ENCODE data around the gene TNK2. TPM values are rescaled to one million over a fixed set of nuclear protein-coding genes. Genes with fewer than 3 reads are reported as not detected.

The TNK2 gene
- total and polyA plus RNA-seq, 2 of the 8 experiments (the other 6 are each of a cell fraction or from before 2014, with no cell fraction given): 10.4 to 33.9 TPM

DNA sequence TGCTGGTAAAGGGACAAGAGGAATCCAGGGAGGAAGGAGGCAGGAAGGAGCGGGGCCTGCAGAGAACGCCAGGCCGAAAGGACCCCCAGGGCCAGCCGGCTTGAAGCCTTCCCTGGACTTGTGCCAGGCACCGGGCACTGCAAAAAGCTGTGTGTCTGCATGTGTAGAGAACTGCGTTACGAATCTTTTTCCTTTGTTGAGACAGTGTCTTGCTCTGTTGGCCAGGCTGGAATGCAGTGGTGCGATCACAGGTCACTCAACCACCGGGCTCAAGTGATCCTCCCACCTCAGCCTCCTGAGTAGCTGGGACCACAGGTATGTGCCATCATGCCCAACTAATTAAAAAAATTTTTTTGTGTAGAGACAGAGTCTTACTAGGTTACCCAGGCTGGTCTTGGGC, 79.6 kb downstream of the TNK2 start:
- Histone ChIP-seq H2AK5ac (ENCODE audit: low read depth, low read length) (no peak overlapping the region), H3K9ac (replicated peaks in 1 of 4; ENCODE audit: extremely low read depth in 1 of 4, low read depth in 3 of 4, low read length in 3 of 4) (no peak overlapping the region), H4K20me1 (replicated peaks in 1 of 2; ENCODE audit: control insufficient read depth in 1 of 2, insufficient read depth in 2 of 2, low read length in 2 of 2) (no peaks in the 10 kb centered on the region), H4K5ac (ENCODE audit: insufficient read length, low read depth, low read length) (no peak overlapping the region), H3K4ac (replicated peaks; ENCODE audit: insufficient read length, low read depth, low read length) (no peak overlapping the region), H2BK120ac (replicated peaks; ENCODE audit: low read depth, low read length) (no peak overlapping the region), H2AFZ (ENCODE audit: low read length) (no peak overlapping the region), H3K4me1 (replicated peaks in 1 of 4; ENCODE audit: control insufficient read depth in 3 of 4, insufficient read depth in 4 of 4, low read length in 3 of 4) (no peaks in the 10 kb centered on the region; a peak in 1 of 7 replicates), H2BK15ac (ENCODE audit: low read length) (no peak overlapping the region), H3K36me3 (ENCODE audit: control insufficient read depth in 2 of 4, insufficient read depth in 4 of 4, low read length in 3 of 4) (no peaks in the 10 kb centered on the region), H3K56ac (replicated peaks; ENCODE audit: insufficient read length, low read depth, low read length) (no peak overlapping the region), H3K9me3 (ENCODE audit: insufficient read depth in 2 of 2, low read depth in 1 of 2, low read length in 1 of 2) (no peaks in the 10 kb centered on the region), H3K4me2 (ENCODE audit: insufficient read depth in 1 of 2, low read depth in 2 of 2, low read length in 2 of 2) (no peak overlapping the region), H3K79me2 (ENCODE audit: control insufficient read depth in 1 of 2, insufficient read depth in 2 of 2, low read length in 2 of 2) (no peaks in the 10 kb centered on the region), H4K8ac (ENCODE audit: extremely low read depth, insufficient read depth, low read length) (no peak overlapping the region), H2BK5ac (ENCODE audit: low read depth, low read length) (no peak overlapping the region), H3K18ac (ENCODE audit: extremely low read depth, low read length) (no peak overlapping the region), H3K14ac (ENCODE audit: insufficient read length) (no peak overlapping the region), H3K4me3 (ENCODE audit: extremely low read depth in 1 of 4, insufficient read depth in 2 of 4, low read depth in 3 of 4, low read length in 4 of 4) (no peak overlapping the region), H2BK12ac (ENCODE audit: low read depth, low read length) (no peak overlapping the region), H3K27ac (ENCODE audit: low read depth, low read length) (no peak overlapping the region), H2BK20ac (ENCODE audit: low read length) (no peak overlapping the region), H3K79me1 (ENCODE audit: low read depth, low read length) (no peaks in the 10 kb centered on the region), H4K91ac (replicated peaks; ENCODE audit: insufficient read length, low read length) (no peak overlapping the region), H3K27me3 (replicated peaks in 1 of 4; ENCODE audit: control insufficient read depth in 3 of 4, extremely low read depth in 1 of 4, insufficient read depth in 3 of 4, low read length in 3 of 4) (no peaks in the 10 kb centered on the region), H3K23me2 (ENCODE audit: low read depth, low read length) (no peaks in the 10 kb centered on the region), H3K23ac (ENCODE audit: insufficient read length) (no peak overlapping the region)
- no peak for DNase-seq (ENCODE audit: low read depth in 1 of 2, low spot score in 2 of 2)
- CTCF ChIA-PET (ENCODE audit: partially characterized antibody): interaction anchor here (1.0 to 2.6 kb wide), 2 partner anchors 22 to 24 kb away, joined by 3 to 17 read pairs; no protein-coding TSS in a partner anchor
- no peak for FAIRE-seq
- TF ChIP-seq RNF2 (IDR thresholded peaks at IDR 0.05; ENCODE audit: borderline replicate concordance, low read depth, low read length, missing control alignments, poor library complexity, severe bottlenecking) (no peak), RAD21 (IDR thresholded peaks at IDR 0.05 in 1 of 2, conservative IDR thresholded peaks at IDR 0.05 in 1 of 2; ENCODE audit: low read depth in 2 of 2, low read length in 2 of 2) (no peak), SIX5 (IDR thresholded peaks at IDR 0.05; ENCODE audit: low read depth, low read length) (no peak), PHF8 (conservative IDR thresholded peaks at IDR 0.05; ENCODE audit: low read depth, low read length) (no peak), BACH1 (IDR thresholded peaks at IDR 0.05; ENCODE audit: low read length) (no peak), RFX5 (IDR thresholded peaks at IDR 0.05; ENCODE audit: borderline replicate concordance, low read depth, low read length) (no peak), TAF7 (optimal IDR thresholded peaks at IDR 0.05; ENCODE audit: borderline replicate concordance, low read depth, low read length) (no peak), CTCF (IDR thresholded peaks at IDR 0.05; ENCODE audit: control extremely low read depth in 1 of 3, insufficient read depth in 1 of 3, low read depth in 1 of 3, low read length in 3 of 3) (no peak), ZNF274 (IDR thresholded peaks at IDR 0.05; ENCODE audit: borderline replicate concordance, extremely low read depth, low read length) (no peak)
- POLR2A ChIA-PET (ENCODE audit: partially characterized antibody): no interaction called here
- 87% methylated on average over 9 of the region's 9 CpGs; no CpG with 5 or more reads in 1 of the 2 experiments for WGBS, 2 experiments (ENCODE audit: extremely low coverage in 1 of 2, insufficient coverage in 1 of 2, insufficient read length in 1 of 2, insufficient replicate concordance in 2 of 2, low coverage in 1 of 2, low lambda C conversion rate in 2 of 2, missing lambda C conversion rate in 1 of 2)
